ENCODE data around the gene P2RY14.

GRCh38 chr3:151321526-151321925, 43.2 kb upstream of the P2RY14 start:
- TF ChIP-seq CTCF (optimal IDR thresholded peaks at IDR 0.05 in 1 of 3, IDR thresholded peaks at IDR 0.05 in 1 of 3, conservative IDR thresholded peaks at IDR 0.05 in 1 of 3; ENCODE audit: extremely low read depth in 1 of 3, insufficient read depth in 2 of 3, low read length in 3 of 3) (no peak), EZH2 (IDR thresholded peaks at IDR 0.05; ENCODE audit: low read length) (no peak)
